NCI-H510A treated with DMSO at 0.1 percent for 48 hours (cell line): ENCODE measurements around the gene SLC10A7.
"Not testable (repeated sequence)": the region's sequence is repeated elsewhere in the genome, so short reads cannot be mapped to it uniquely, and the experiment has no call there.

Experiments used
- DNase-seq: peaks from one replicate; lab custom pipeline; 2025; lab: John Stamatoyannopoulos, UW

SLC10A7 gene

DNA sequence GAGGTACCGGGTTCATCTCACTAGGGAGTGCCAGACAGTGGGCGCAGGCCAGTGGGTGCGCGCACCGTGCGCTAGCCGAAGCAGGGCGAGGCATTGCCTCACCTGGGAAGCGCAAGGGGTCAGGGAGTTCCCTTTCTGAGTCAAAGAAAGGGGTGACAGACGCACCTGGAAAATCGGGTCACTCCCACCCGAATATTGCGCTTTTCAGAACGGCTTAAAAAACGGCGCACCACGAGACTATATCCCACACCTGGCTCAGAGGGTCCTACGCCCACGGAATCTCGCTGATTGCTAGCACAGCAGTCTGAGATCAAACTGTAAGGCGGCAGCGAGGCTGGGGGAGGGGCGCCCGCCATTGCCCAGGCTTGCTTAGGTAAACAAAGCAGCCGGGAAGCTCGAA, 171.6 kb downstream of the SLC10A7 start:
- not testable (repeated sequence) for DNase-seq

DNA sequence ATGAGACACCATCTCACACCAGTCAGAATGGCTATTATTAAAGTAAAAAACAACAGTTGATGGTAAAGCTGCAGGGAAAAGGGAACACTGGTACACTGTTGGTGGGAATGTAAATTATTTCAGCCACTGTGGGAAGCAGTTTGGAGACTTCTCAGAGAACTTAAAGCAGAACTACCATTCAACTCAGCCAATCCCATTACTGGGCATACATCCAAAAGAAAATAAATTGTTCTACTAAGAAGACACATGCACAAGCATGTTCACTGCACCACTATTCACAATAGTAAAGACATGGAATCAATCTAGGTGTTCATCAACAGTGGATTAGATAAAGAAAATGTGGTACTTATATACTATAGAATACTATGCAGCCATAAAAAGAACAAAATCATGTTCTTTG, 172.4 kb downstream of the SLC10A7 start:
- no peak for DNase-seq

DNA sequence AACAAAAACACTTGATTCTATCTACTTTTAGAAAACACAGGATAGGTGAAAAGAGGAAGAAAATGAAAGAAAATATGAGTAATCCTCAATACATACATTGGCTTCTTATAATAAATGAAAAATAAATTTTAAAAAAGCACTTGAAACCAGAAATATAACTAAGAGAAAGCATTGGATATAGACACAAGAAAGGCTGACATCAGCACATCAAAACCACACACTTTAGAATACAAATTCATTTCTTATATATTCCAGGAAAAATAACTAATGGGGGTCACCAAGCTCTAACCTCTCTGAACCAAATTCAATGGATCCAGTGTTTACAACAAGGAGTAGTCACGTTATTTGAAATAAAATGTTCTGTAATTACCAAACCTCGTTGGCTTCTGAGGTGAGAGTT, 173.9 kb downstream of the SLC10A7 start:
- DNase-seq: no peak

DNA sequence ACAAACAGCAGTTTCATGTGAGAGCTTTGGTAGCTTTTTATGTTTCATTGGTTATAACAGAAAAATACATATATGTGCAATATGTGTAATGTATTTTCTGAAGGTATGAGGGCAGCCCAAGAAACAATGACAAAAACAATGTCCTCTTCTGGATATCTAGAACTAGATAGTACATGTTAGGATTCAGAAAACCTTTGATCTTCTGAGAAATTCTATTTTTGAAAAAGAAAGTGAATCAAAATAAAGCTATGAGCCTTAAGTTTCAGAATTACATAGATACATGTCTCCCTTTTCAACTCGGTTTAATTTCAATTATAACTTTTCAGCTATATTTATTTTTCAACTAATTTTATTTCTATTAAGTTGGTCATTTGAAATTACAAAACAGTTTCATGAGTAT, 175.5 kb downstream of the SLC10A7 start:
- DNase-seq: no peak

DNA sequence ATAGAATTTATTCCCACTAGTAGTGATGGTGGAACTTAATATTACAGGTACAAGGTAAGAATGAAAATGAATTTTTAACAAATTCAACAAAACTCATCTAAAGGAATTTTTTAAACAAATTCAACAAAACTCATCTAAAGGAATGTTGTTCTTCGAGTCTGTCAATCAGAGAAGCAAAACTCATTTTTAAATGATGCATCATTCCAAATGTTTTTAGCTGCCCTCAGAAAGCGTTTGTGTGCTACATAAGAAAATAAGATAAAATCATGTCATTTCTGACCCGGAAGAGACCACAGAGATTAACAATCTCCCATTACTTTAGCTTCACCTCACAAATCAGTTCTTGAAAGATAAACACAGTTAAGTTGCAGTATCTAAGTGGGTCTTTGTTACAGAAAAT, 178.0 kb downstream of the SLC10A7 start:
- DNase-seq: no peak

DNA sequence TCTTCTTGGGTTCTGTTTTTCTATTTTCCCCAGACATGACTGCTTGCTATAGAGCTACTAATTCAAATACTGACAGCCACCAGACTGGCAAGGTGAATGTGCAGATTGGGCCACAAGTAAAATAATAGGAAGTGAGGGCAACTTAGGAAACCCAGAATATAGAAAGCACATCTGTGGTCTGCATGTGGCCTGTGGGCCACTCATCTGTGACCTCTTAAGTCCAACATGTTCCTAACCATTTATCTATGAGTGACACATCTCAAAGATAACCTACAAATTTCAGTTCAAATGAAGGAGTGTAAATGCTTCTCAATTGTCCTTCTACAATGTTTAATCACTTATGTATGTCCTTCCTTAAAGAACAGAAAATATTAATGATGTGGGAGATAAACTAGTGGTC, 178.5 kb downstream of the SLC10A7 start:
- no peak for DNase-seq

DNA sequence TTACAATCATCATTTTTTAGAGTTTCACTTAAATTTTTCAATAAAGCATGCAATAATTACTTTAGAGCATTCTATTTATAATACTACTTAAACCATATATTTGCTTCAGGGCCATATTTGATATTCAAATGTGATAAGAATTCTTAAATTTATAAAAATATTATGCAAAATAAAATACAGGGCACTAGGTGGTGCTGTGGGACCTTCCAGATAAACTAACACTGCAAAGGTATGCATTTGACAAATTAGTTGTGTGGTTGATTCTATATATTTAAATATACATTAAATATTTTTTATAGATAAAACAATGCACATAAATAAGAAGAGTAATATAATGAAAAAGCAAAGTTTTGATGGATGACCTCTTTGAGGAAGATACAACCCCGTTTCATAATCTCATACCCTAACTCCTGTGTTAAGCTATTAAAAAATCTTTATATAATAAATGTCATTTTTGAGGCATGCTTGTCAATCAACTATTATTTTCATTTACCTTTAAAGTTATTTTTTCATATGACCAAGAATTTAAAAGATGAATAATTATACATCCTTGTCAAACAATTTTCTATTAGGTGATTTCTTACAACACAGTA, 179.0 kb downstream of the SLC10A7 start:
- peak; percentile 21 for DNase-seq

DNA sequence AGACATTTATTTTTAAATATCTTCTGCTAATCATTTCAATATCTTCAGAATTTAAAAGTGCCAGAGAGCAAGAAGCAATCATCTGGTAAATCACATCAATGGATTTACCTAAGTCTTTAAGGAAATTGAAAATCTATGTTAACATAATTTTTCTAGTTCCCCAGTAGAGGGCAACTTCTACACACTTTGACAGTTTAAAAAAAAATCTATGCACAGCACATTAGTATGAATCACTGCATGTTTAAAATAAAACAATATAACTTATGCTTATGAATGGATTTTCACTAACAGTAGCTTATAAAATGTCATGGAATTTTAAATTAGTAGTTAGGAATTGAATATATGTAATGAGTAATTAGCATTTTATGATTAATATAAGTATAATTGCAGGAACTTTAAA, 180.9 kb downstream of the SLC10A7 start:
- peak; percentile 3 for DNase-seq

DNA sequence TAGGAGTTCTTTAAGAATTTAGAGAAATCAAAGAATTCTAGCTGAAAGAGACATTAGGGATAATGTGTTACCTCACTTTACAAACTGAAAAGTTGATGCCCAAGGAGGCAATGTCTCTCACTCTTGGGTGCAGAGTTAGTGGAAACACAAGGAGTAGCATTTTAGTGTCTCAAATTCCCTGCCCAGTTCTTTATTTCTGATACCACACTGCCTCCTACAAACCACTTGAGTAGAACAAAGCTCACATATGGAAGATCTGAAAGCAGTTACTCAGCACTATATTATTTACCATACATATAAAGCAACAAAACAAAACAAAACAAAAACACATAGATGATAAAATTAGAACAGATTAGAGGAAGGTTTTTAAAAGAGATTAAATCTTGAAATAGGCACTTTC, 183.2 kb downstream of the SLC10A7 start:
- no peak for DNase-seq

DNA sequence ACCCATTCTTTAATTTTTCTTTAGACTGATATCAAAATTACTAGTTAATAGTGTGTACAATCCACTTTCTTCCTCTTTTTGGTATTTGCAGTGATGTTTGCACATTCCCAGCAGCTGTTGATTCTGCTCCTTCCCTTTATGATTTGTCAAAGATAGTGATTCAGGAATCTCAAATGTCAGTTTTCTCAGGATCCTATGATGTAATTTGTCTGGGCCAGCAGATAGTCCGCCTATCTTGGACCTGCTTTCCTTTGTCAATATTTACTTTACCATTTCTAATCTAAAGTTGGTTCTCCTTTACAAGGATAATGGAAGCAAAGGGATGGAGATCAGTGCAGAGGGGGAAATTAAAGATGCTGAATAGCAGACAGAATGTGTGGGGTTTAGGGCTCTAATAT, 185.3 kb downstream of the SLC10A7 start:
- DNase-seq: no peak

DNA sequence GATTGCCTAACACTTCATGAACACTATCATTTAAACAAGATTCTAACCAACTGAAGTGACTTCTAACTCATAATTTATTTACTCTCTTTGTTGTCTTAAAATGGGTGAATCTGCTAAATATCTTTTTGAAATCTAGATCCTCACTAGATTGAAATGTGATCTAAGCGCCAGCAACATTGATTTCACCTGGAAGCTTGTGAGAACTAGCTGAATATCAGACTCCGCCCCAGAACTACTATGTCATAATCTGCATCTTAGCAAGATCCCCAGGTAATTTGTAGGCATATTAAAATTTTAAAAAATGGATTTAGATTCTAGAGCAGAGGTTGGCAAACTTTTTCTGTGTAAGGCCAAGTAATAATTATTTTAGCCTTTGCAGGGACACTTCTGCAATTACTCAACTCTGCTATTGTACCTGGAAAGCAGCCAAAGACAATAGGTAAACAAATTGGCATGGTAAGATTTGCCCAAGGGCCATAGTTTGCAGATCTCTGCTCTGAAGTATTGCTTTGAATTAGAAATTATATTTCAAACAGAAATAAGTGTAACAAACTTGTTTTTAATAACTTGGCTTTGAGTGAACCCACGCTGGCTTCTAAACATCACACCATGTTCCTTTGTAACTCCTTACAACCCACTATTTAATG, 185.9 kb downstream of the SLC10A7 start:
- DNase-seq: no peak

DNA sequence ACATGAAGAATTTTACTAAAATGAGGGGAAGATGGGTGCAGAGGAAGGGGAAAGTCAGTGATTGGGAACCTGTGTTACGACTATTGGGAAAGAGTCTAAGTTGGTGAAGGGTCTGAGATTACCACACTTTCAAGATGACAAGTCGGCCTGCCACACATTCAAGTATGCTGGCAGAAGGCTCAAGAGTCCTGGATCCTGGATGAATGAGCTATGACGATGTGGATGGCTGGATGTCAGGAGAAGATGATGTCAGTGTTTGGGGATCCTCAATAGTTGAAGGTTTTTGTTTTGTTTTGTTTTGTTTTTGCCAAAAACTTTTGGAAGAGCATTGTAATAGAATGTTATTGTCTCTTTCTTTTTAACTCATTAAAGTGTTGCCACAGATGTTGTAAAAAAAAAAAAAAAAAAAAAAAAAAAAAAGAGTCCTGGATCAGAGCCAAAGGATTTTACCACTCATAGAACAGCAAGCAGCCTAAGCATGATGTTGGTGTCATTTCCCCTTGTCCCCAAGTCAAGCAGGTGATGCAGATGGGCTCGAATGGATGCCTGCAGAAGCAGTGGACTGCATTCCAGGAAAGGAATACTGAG, 186.8 kb downstream of the SLC10A7 start:
- DNase-seq: peak; percentile 3

DNA sequence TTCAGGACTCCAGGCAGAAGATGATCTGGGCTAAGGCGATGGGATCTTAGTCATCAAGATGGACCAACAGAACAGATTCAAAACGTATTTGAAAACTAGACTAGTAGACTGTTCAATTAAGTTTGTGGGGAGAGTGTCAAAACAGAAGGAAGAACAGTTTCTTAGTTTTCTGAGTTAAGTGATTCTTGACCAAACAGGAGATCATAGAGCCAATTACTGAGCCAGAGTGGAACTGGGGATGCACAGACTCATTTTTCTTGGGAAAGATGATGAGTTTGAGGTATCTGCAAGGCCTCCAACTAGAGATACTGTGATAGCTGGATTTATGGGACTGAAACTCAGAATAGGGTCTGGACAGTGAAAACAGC, 187.9 kb downstream of the SLC10A7 start:
- no peak for DNase-seq

DNA sequence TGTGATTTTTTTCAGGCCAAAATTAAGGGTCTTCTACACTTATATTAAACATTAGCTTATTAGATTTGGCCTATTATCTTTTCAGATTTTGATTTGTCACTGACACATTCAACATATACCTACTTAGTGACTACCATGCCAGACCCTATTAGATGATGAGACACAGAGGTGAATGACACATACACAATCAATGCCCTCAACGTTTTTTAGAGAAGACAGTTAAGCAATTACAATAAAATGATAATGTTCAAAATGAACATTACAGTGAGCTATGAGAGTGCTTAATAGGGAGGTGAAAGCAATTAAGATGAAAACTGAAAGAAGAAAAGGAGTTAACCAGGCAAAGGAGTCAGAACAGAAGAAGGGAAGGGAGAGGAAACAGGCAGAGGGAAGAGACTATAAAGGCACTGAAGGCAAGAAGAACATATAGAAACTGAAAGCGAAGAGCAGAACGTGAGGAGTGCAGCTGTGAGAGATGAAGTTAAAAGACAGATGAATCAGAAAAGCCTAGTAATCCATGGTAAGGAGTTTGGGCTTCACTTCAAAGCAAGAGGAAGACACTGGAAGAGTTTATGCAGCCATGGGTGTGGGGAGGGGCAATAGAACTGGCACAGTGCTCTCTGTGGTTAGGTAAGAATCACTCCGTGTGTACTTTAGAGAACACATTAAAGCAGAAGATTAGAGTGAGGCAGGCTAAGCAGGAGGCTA, 188.4 kb downstream of the SLC10A7 start:
- DNase-seq: peak; percentile 5

DNA sequence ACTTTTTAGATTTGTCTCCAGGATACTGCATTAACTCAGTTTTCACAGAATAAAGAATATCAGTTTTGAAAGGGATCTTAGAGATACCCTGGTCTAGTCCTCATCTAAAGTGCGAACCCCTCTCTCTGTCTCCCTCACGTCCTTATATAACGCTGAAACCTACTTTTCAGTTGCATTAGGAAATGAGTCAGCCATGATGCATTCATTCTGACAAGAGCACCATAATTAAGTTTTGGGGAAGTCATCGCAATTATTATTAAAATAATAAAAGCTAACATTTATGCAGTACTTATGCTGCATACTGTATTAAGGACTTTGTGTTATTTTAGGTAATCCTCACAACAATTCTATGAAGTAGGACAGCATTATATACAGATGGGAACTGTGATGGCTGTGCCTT, 191.3 kb downstream of the SLC10A7 start:
- no peak for DNase-seq

DNA sequence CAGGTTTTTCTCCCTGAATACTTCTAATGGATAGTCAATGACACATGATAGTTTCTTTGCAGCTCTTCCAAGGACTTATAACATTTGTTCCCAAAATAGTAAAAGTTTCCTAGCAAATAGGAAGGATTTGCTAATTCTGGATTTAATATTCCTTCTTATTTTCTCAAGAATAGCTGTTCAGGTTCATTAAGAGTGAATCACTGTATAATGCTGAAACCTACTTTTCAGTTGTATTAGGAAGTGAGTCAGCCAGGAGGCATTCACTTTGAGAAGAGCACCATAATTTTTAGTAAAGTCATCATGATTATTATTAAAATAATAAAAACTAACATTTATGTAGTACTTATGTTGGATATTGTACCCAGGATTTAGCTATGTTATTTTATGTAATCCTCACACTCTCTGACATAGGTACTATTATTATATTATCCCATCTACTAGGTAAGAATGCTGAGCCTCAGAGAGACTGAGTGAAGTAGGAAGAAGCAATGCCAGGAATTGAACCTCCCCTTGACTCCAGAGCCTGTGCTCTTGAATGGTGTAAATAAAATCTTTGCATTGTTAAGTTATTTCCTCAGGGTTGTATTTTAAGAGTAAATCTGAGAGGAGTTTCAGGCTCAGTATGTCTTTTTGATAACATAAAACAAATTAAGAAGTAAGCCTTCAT, 192.6 kb downstream of the SLC10A7 start:
- no peak for DNase-seq

DNA sequence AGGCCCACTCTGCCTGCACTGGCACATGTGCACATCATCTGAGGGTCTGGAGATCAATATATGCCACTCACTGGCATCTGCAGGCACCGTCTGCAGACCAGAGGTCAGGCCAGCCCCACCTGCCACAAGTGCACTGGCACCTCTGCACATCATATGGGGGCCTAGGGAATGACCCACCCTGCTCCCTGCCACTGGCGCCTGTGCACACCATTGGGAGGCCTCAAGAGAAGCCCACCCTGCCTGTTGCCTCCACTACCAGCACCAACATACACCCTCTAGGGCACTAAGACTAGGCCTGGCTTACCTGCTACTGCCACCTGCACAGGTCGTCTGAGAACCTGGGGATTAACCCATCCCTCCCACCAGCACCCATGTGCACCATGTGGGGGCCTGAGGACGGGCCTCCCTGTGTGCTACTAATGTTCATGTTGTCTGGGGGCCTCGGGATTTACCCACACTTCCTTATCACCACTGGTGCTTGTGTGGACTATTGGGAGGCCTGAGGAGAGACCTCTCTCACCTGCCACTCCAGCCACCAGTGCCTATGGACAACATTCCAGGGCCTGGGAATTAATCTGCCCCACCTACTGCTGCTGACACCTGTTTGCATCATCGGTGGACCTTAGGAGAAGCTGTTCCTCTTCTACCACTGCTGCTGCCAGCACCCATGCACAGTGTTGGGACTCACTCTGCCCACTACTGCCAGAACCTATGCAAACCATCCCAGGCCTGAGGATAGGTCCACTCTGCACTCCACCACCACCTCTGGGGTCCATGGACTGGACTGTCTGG, 193.7 kb downstream of the SLC10A7 start:
- no peak for DNase-seq

DNA sequence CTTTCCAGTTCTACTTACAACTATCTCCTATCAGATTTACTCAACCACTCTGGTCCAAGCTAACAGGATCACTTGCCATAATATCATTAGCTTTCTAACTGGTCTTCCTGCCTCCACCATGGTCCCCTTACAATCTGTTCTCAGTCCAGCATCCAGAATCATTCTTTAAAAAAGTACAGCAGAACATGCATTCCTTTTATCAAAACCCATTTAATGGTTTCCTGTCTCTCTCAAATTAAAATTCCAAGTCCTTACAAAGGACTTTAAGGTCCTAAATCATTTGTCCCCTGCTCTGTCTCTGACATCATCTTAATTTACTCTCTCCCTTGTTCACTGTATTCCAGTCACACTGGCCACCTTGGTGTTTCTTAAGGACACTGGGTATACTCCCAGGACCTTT, 202.8 kb downstream of the SLC10A7 start:
- no peak for DNase-seq

DNA sequence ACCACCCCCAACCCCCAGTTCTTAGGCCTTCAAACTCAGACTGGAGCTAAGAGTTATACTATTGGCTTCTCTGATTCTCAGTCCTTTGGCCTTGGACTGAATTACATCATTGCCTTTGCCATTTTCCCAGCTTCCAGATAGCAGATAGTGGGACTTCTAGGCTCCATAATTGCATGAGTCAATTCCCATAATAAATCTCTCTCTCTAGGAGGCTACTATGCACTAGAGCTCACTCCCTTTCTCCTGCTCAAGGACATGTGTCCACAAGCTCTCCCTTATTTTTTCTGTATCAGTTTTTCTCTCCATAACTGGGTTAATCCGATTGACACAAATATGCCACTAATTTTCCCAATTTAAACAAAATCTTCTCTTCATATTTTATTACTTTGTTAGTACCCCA, 204.0 kb downstream of the SLC10A7 start:
- DNase-seq: no peak

DNA sequence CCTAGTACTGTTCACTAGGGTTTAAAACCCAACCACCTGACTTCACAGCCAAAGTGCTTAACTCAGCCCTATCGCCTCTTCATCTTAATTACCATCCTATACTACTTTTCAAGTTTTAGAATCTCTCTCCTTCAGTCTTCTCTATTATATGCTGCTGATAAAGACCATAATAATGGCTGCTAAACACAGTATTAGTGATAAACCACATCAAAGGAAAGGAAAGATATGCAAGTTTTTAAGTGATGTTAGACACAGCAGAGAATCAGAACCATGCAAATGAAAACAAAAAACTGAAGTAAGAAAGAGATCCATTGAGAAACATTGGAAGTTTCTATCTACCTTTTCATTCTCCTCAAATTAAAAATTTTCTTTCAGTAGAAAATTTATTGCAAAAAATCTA, 206.6 kb downstream of the SLC10A7 start:
- DNase-seq: no peak

DNA sequence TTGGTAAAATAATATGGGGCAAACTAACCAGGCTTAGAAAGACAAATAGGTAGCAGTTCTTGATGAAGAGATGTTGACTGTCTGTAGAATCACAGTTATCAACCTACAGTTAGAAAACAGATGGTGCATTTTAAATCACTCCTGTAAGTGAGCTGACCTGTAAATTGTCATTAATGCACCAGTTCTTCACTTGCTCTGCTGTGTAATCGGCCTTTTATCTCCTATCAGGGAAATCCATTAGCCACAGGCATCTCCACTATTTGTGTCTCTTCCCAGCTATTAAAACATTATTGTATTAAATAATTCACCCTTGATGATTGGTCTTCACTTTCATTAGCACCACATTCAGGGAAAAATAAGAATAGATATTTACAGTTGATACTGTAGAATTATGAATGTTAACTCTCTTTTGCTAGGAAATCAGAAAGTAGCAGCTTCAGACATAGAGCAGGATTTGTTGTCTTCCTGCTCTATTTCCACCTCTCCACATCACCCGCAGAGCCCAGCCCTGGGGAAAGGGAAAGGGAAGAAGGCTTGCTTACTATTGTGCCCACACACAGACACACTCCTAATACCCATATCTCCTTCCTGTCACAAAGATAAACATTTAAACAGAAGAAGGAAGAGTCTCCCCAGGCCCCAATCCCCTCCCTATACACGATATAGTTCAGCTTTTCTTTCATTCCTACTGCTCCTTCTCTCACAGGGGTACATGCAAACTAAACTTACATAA, 210.3 kb downstream of the SLC10A7 start:
- DNase-seq: no peak
